GM18507 (cell line): Measurements from ENCODE around the gene SRRM1.
"Not testable (repeated sequence)": the region's sequence is repeated elsewhere in the genome, so short reads cannot be mapped to it uniquely, and the experiment has no call there.

Experiments used
- DNase-seq: peaks from one replicate; pipeline ENCODE4 v3.0.0; 2011; ENCODE audit warnings: low read depth; ENCODE audit not compliant: insufficient read length; ENCODE audit errors: extremely low spot score
- FAIRE-seq: peaks from 2 replicates; lab custom pipeline; 2011; peaks lifted over from hg19 to GRCh38; lab: Jason Lieb, UNC

SRRM1 gene

GRCh38 chr1:24711329-24711728, 68.2 kb downstream of the SRRM1 start:
- DNase-seq = no peak
- no peak for FAIRE-seq

- DNase-seq (no peak), FAIRE-seq (no peak)
Observed at GRCh38 chr1:24713176-24713575, 70.1 kb downstream of the SRRM1 start.

GRCh38 chr1:24713736-24714135, 70.6 kb downstream of the SRRM1 start:
- no peak for FAIRE-seq
- no peak for DNase-seq

GRCh38 chr1:24714859-24715520, 71.9 kb downstream of the SRRM1 start:
- DNase-seq = no peak
- FAIRE-seq = no peak

GRCh38 chr1:24715658-24716057, 72.6 kb downstream of the SRRM1 start:
- no peak for FAIRE-seq
- no peak for DNase-seq

- FAIRE-seq (no peak), DNase-seq (no peak)
Observed at GRCh38 chr1:24717887-24718650, 75.0 kb downstream of the SRRM1 start.

- FAIRE-seq (no peak), DNase-seq (no peak)
Observed at GRCh38 chr1:24720152-24720551, 77.0 kb downstream of the SRRM1 start.

GRCh38 chr1:24721533-24721932, 78.4 kb downstream of the SRRM1 start:
- FAIRE-seq = no peak

GRCh38 chr1:24722073-24723035, 79.3 kb downstream of the SRRM1 start:
- DNase-seq, FAIRE-seq: not testable (repeated sequence)

More at GRCh38 chr1:24721533-24721932, 78.4 kb downstream of the SRRM1 start:
- no peak for DNase-seq
